HEK293 (cell line): Measurements from ENCODE around the gene LCOR.

Source experiments
- ZBTB11 ChIP-seq: fragments of 450-650 bp; formaldehyde crosslinking; conservative IDR thresholded peaks from 2 replicates; pipeline ENCODE4 v1.5.1; 2016; ENCODE audit warnings: low read depth, missing biosample characterization, missing genetic modification characterization
- ZNF114 ChIP-seq: fragments of 450-650 bp; formaldehyde crosslinking; IDR thresholded peaks from 2 replicates; pipeline ENCODE4 v1.5.0; 2017; ENCODE audit warnings: missing biosample characterization, missing genetic modification characterization
- TF ChIP-seq, protein P1 (sequence below): fragments of 450-650 bp; formaldehyde crosslinking; IDR thresholded peaks from 2 replicates; pipeline ENCODE4 v1.5.1; 2016; ENCODE audit warnings: missing biosample characterization, missing genetic modification characterization

- TF ChIP-seq ZNF114 (tag by site-specific recombination), result no peak
- TF ChIP-seq ZBTB11 (tag by site-specific recombination), result no peak
- TF ChIP-seq, protein P1, sequence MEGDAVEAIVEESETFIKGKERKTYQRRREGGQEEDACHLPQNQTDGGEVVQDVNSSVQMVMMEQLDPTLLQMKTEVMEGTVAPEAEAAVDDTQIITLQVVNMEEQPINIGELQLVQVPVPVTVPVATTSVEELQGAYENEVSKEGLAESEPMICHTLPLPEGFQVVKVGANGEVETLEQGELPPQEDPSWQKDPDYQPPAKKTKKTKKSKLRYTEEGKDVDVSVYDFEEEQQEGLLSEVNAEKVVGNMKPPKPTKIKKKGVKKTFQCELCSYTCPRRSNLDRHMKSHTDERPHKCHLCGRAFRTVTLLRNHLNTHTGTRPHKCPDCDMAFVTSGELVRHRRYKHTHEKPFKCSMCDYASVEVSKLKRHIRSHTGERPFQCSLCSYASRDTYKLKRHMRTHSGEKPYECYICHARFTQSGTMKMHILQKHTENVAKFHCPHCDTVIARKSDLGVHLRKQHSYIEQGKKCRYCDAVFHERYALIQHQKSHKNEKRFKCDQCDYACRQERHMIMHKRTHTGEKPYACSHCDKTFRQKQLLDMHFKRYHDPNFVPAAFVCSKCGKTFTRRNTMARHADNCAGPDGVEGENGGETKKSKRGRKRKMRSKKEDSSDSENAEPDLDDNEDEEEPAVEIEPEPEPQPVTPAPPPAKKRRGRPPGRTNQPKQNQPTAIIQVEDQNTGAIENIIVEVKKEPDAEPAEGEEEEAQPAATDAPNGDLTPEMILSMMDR, result no peak
Measured at GRCh38 chr10:96999337-96999736, 167.2 kb downstream of the LCOR start.
